ENCODE results near the gene UNC80.

UNC80 gene

GRCh38 chr2:209817844-209818271 is 46.2 kb downstream of the UNC80 start:
- DNase-seq (ENCODE audit: low read depth): no peak

- DNase-seq (ENCODE audit: low read depth): no peak
Observed at GRCh38 chr2:209818939-209819338, 47.3 kb downstream of the UNC80 start.

DNA sequence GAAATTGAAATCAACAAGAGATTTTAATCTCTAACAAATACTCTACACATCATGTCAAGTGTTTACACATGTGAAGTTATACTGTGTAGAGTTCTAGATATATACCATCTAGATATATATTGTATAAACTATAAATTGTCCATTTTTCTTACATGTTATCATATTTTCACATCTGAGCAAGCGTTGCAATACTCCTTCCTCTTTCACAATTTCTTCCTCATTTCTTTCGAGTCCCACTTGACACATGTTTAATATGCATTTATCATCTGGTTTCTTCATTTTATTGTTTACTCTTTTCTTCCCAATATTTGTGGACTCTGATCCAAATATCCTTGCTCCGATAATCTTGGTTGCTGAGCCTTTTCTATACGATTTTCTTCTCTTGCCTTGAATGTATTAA is 50.2 kb downstream of the UNC80 start:
- no peak for DNase-seq (ENCODE audit: low read depth)

DNA sequence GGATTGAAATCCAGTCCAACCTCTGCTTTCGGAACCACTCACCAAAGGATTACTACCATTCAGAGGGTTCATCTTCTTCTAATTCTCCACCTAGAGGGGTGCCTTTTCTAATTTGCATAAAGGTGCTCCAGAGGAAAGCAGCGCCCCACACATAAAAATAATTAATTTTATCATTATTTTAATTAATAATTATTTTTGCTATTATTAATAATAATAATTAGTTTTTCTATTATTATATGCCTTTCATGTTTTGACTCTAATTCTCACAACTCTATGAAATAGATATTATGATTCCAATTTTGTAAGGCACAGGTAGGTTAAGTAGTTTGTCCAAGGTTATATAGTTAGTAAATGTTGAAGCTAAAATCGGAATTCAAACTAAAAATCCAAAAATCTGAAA is 51.9 kb downstream of the UNC80 start:
- no peak for DNase-seq (ENCODE audit: low read depth)

GRCh38 chr2:209824391-209824790 is 52.8 kb downstream of the UNC80 start:
- no peak for DNase-seq (ENCODE audit: low read depth)

- DNase-seq (ENCODE audit: low read depth): no peak
Observed at GRCh38 chr2:209830722-209831465, 59.3 kb downstream of the UNC80 start.

GRCh38 chr2:209834767-209835166 is 63.1 kb downstream of the UNC80 start:
- no peak for DNase-seq (ENCODE audit: low read depth)

GRCh38 chr2:209840434-209840833 is 68.8 kb downstream of the UNC80 start:
- DNase-seq (ENCODE audit: low read depth): no peak

GRCh38 chr2:209845666-209846065 is 74.0 kb downstream of the UNC80 start:
- no peak for DNase-seq (ENCODE audit: low read depth)

DNA sequence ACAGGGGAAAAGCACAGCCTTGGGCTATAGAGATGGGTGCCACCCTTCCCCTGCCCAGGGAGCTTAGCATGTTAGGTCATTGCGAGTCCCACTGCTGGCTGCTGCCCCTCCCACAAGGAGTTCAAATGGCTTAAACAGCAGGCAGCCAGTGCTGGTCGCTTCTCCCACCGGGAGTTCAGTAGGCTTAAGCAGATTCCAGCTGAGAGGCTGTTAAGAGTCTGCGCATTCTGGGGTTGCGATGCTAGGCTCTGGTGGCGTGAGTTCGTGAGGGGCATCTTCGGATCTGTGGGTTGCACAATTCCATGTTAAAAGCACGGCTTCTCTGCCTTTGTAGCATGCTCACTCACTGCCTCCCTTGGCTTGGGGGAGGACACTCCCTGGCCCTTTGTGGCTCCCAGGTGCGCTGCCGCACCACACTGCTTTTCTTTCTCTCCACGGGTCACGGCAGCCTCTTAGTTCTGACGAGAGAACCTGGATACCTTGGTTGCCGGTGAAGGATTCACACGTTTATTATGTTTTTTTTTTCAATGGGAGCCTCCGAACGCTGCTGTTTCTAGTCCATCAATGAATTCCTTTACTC is 93.2 kb downstream of the UNC80 start:
- no peak for DNase-seq (ENCODE audit: low read depth)

DNA sequence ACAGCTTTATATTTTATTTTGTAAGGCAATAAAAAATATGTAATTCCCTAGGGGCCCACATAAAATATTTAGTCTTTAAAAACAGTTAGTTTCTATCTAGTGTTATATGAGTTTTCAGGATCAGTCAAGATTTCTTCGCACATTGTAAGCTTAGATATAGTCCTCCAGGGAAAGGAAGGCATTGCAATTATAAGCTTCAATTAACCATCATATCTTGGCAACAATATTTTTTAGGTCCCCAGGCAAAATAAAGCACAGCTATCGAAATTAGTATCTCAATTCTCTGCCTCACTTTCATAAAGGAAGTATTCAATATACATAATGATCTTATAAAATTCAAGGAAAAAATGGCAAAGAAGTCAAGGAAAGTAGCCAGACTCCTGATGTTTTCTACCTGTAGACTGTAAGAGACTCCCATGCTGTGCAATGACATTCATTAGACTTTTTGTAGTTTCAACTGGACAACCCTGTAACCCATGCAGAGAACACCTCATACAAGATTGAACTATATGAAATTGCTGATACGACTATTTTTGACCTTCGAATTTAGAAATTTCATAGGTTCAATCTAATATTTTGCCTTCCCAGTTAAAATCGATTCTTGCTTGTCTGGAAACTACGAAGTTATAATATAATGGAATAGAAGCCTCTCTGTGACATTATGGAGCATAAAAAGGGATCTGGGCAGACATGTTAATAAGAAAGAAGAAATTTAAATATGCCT is 96.8 kb downstream of the UNC80 start:
- DNase-seq (ENCODE audit: low read depth): no peak

DNA sequence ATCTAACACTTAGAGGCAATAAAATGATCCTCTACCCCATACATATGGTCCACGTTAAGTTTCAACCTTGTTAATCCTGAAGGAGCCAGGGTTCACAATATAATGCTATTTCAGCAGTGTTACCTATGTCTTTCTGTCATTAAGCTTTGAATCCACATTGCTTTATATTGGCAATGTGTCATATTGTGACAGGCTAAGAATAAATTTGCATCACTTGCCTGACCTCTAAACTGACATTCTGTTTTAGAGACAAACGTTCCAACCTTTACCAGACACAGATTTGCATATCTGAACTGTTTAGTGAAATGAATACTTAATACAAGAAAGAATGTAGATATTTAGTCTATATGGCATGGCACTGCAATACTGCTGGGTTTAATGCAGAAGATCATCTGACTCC is 98.4 kb downstream of the UNC80 start:
- DNase-seq (ENCODE audit: low read depth): no peak

DNA sequence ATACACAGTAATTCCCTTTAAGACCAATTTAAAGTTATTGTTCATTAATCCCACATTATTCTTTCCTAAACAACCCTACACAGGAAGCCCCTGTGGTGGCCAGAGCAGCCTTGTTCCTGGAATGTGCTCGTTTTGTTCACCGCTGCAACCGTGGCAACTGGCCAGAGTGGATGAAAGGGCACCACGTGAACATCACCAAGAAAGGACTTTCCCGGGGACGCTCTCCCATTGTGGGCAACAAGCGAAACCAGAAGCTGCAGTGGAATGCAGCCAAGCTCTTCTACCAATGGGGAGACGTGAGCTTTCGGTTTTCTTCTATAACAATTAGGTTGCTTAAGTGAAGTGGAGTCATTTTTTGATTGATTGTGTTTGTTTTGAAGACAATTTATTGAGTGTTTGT is 101.0 kb downstream of the UNC80 start:
- DNase-seq (ENCODE audit: low read depth): no peak

DNA sequence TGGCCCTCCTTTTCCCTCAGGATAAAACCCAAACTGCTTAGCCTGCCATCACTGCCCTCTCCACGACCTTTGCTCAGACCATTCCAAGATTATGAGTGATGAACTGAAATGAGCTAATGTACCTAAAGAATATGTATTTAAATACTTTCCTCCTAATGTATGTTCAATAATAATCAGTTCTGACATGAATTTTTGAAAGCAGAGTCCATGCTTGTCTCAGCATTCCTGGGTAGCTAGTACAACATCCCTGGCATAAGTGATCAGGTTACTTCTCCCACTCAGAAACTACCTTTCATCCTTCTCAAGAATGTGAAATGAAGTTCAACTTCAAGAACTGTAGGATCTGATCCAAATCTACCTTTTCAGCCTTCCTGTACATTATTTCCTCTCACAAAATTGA is 103.6 kb downstream of the UNC80 start:
- DNase-seq (ENCODE audit: low read depth): no peak

DNA sequence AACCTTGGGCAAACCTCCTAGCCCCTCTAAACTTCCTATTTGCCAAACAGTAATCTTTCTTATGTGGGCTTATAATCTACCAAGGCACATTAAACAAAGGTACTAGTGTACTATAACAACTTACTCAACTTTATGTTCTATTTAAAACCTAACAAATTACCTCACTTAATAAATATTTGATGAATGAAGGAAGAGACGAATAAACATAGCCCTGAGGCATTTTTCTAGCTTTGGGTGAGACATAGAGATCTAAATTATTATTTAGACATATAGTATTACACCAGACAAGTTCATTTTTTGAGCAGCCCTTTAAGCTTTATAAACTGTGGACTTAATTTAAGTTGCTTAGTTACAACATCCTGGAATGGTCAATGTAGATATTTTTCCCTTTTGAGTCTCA is 104.6 kb downstream of the UNC80 start:
- no peak for DNase-seq (ENCODE audit: low read depth)

- DNase-seq (ENCODE audit: low read depth): no peak
Observed at GRCh38 chr2:209878701-209879100, 107.1 kb downstream of the UNC80 start.

DNA sequence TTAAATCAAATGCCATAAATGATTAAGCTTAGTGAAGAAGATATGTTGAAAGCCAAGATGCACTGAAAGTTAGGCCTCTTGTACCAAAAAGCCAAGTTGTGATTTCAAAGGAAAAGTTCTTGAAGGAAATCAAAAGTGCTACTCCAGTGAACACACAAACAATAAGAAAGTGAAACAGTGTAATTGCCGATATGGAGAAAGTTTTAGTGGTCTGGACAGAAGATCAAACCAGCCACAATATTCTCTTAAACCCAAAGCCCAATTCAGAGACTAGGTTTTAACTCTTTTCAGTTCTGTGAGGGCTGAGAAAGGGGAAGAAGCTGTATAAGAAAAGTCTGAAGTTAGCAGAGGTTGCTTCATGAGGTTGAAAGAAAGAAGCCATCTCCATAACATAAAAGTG is 129.0 kb downstream of the UNC80 start:
- no peak for DNase-seq (ENCODE audit: low read depth)

- no peak for DNase-seq (ENCODE audit: low read depth)
Observed at GRCh38 chr2:209901172-209901571, 129.5 kb downstream of the UNC80 start.

GRCh38 chr2:209905691-209906090 is 134.1 kb downstream of the UNC80 start:
- DNase-seq (ENCODE audit: low read depth): no peak

GRCh38 chr2:209907746-209908145 is 136.1 kb downstream of the UNC80 start:
- DNase-seq (ENCODE audit: low read depth): no peak

DNA sequence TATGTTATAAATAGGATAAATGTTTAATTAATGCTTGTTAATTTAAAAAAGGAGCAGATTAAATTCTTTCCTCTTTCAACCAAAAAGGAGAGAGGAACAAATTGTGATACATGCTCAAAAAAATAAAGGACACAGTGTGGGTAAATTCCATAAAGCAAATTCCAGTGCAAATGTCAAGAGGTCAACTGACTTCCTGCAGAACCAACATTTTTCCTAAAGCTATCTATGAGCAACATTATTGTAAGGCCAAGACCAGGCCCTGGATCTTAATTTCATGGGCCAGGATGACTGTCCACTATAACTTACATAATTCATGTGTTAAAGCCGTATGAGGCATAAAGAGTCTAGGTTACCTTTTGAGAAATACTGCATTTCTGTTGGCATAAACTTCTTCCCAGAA is 136.9 kb downstream of the UNC80 start:
- no peak for DNase-seq (ENCODE audit: low read depth)

DNA sequence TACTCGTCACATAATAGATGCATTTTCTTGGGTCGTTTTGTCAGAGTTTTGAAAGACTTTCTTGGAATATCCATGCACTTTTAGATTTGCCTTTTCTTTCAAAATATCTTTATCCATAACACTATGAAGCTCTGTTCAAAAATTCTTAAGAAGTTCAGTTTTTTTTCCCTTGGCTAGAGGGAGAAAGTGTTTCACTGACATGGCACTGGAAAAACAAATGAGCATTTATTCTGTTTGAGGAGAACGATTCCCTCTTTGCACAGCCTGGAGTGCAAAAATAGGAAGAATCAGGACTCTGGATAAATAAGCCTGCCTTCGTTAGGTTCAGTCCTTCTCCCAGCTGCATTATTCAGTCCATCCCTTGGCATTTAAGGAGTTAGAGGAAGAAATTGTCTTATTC is 139.9 kb downstream of the UNC80 start:
- DNase-seq (ENCODE audit: low read depth): no peak

DNA sequence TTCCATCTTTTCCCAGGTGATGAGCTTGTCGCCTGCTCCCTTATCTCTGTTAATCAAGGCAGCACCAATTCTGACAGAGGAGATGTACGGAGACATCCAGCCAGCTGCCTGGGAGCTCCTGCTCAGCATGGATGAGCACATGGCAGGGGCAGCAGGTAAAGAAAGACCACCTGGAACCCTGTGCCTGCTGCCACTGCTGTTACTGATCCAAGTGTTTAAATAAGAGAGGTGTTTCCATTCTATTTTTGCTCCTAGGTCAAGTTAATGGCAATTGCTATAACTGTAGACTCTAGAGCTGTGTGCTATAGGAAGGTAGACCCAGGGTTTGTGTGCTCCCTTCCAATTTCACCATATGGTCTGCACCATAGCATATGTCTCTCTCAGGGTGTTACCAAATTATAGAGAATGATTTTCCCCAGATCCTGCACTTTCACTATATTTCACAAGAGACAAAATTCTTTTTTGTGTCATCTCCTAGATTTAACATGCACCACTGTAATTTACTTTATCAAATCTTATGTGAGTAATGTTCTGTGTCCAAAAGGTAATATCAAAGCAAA is 142.2 kb downstream of the UNC80 start:
- DNase-seq (ENCODE audit: low read depth): no peak
